DND-41 (cell line): ENCODE data around the gene KCNIP2.

Experiments used
- ATAC-seq: fragments of 200-7000 bp; cut with Tn5 transposase; 3 replicates; pipeline ENCODE4 v1.9.1; 2021; ENCODE audit warnings: low read depth; ENCODE audit not compliant: insufficient read depth
- DNase-seq: peaks from one replicate; pipeline ENCODE4 v3.0.0-alpha.2; 2020
- H2AFZ ChIP-seq: 2 replicates; pipeline ENCODE4 v1.6.0; 2012; ENCODE audit warnings: low read depth, low read length
- H3K27ac ChIP-seq: 2 replicates; pipeline ENCODE4 v1.5.1; 2012; ENCODE audit warnings: low read length, inconsistent platforms
- H3K27me3 ChIP-seq: fragments of 200-600 bp; sonication (generic); 2 replicates; pipeline ENCODE4 v1.6.0; 2012; ENCODE audit warnings: low read length, mild to moderate bottlenecking, inconsistent platforms; ENCODE audit not compliant: insufficient read depth, poor library complexity
- H3K36me3 ChIP-seq: 2 replicates; pipeline ENCODE4 v1.5.1; 2012; ENCODE audit warnings: low read length, inconsistent platforms; ENCODE audit not compliant: insufficient read depth
- H3K4me1 ChIP-seq: 2 replicates; pipeline ENCODE4 v1.5.1; 2012; ENCODE audit warnings: mild to moderate bottlenecking, low read length; ENCODE audit not compliant: insufficient read depth
- H3K4me2 ChIP-seq: 2 replicates; pipeline ENCODE4 v1.6.0; 2012; ENCODE audit warnings: mild to moderate bottlenecking, moderate library complexity, low read length, inconsistent platforms; ENCODE audit not compliant: insufficient read depth
- H3K4me3 ChIP-seq, 2 experiments: fragments of 200-600 bp in 1 of 2; shearing (Covaris generic) in 1 of 2; 2 replicates each; pipeline ENCODE4 v1.5.1; 2012 to 2016; ENCODE audit warnings: inconsistent platforms in 2 of 2, low read length in 2 of 2, mild to moderate bottlenecking in 2 of 2, low read depth in 1 of 2, moderate library complexity in 1 of 2
- H3K79me2 ChIP-seq: 2 replicates; pipeline ENCODE4 v1.6.0; 2012; ENCODE audit warnings: low read length, inconsistent platforms; ENCODE audit not compliant: insufficient read depth
- H3K9ac ChIP-seq: 2 replicates; pipeline ENCODE4 v1.6.0; 2012; ENCODE audit warnings: low read depth, mild to moderate bottlenecking, inconsistent platforms, low read length, moderate library complexity
- H3K9me3 ChIP-seq: 2 replicates; pipeline ENCODE4 v1.5.1; 2012; ENCODE audit warnings: low read length, moderate library complexity, mild to moderate bottlenecking, inconsistent platforms; ENCODE audit not compliant: insufficient read depth, severe bottlenecking
- H4K20me1 ChIP-seq: 2 replicates; pipeline ENCODE4 v1.6.0; 2012; ENCODE audit warnings: low read length; ENCODE audit not compliant: insufficient read depth
- EZH2 ChIP-seq: IDR thresholded peaks from 3 replicates; pipeline ENCODE4 v1.6.1; 2012; ENCODE audit warnings: borderline replicate concordance, low read depth, mild to moderate bottlenecking, moderate library complexity, low read length, inconsistent platforms; ENCODE audit not compliant: severe bottlenecking
- TF ChIP-seq, protein P1 (sequence below): IDR thresholded peaks from 2 replicates; pipeline ENCODE4 v1.5.1; 2012; ENCODE audit warnings: borderline replicate concordance, low read length, moderate library complexity, mild to moderate bottlenecking; ENCODE audit not compliant: poor library complexity, severe bottlenecking; ENCODE audit errors: extremely low read depth

KCNIP2 gene

GRCh38 chr10:101777619-101778145 lies 65.9 kb downstream of the KCNIP2 start:
- no peak overlapping the region for H3K4me3 ChIP-seq
- no peak overlapping the region for H2AFZ ChIP-seq
- H3K79me2 ChIP-seq = peaks cover 12% of the 10 kb centered on the region
- H3K9ac ChIP-seq = no peak overlapping the region
- no peaks in the 10 kb centered on the region for H3K9me3 ChIP-seq
- TF ChIP-seq, protein P1, sequence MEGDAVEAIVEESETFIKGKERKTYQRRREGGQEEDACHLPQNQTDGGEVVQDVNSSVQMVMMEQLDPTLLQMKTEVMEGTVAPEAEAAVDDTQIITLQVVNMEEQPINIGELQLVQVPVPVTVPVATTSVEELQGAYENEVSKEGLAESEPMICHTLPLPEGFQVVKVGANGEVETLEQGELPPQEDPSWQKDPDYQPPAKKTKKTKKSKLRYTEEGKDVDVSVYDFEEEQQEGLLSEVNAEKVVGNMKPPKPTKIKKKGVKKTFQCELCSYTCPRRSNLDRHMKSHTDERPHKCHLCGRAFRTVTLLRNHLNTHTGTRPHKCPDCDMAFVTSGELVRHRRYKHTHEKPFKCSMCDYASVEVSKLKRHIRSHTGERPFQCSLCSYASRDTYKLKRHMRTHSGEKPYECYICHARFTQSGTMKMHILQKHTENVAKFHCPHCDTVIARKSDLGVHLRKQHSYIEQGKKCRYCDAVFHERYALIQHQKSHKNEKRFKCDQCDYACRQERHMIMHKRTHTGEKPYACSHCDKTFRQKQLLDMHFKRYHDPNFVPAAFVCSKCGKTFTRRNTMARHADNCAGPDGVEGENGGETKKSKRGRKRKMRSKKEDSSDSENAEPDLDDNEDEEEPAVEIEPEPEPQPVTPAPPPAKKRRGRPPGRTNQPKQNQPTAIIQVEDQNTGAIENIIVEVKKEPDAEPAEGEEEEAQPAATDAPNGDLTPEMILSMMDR = no peak
- no peak for TF ChIP-seq EZH2
- H3K4me2 ChIP-seq = no peak overlapping the region
- no peaks in the 10 kb centered on the region for H3K27me3 ChIP-seq
- H4K20me1 ChIP-seq = no peaks in the 10 kb centered on the region; the same call in 1 of the 2 replicates
- no peak overlapping the region for H3K27ac ChIP-seq
- ATAC-seq (no peak), DNase-seq (no peak)
- peaks cover 19% of the 10 kb centered on the region for H3K36me3 ChIP-seq
- H3K4me1 ChIP-seq = peaks cover 22% of the 10 kb centered on the region

DNA sequence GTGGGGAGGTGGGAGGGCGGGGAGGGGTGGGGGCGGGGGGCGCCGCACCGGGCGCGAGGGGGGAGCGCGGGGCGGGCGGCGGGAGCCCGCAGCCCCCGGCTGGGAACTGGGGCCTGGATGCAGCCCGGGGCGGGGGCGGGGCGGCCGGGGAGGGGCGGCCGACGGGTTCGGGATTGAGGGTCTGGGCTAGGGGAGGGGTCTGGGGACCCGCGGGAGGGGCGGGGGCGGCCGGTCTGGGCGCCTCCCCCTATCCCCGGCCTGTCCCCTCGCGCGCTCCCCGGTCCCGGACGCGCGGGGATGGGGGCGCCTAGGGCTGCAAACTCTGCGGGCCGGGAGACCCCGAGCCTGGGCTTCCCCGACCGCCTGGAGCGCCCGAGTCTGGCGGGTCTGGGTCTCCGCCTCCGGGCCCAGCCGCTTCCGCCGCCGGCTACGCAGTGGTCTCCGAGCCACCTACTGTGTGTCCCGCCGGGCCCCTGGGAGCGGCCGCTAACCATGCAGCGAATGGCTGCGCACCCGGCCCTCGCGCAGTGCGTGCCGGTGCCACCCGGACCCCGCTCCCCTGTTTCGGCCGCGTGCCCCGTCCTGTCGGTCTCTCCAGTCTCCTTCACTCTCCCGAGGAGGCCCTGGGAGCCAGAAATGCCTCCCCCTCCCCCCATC lies 67.3 kb downstream of the KCNIP2 start:
- Histone ChIP-seq H2AFZ (no peak overlapping the region), H3K4me2 (no peak overlapping the region), H3K4me1 (peaks cover 8% of the 10 kb centered on the region), H3K4me3 (no peak overlapping the region), H3K9me3 (no peaks in the 10 kb centered on the region), H3K27me3 (no peaks in the 10 kb centered on the region), H3K27ac (no peak overlapping the region), H3K36me3 (peaks cover 11% of the 10 kb centered on the region), H4K20me1 (no peaks in the 10 kb centered on the region; the same call in 1 of the 2 replicates), H3K9ac (no peak overlapping the region), H3K79me2 (no peaks in the 10 kb centered on the region)
- ATAC-seq = no peak
- no peak for DNase-seq
- TF ChIP-seq, protein P1 = no peak
- no peak for TF ChIP-seq EZH2
